ES-I3 (cell line): ENCODE results near the gene ZBTB24.
"Not testable (repeated sequence)": the region's sequence is repeated elsewhere in the genome, so short reads cannot be mapped to it uniquely, and the experiment has no call there.

ENCODE experiments used
- H3K36me3 ChIP-seq: 2 replicates; pipeline ENCODE4 v1.6.1; 2013; ENCODE audit warnings: mild to moderate bottlenecking, low read length, control low read depth, moderate library complexity; ENCODE audit not compliant: insufficient read depth
- H3K4me1 ChIP-seq: 2 replicates; pipeline ENCODE4 v1.6.1; 2013; ENCODE audit warnings: mild to moderate bottlenecking, control low read depth, low read length; ENCODE audit not compliant: insufficient read depth
- H3K9ac ChIP-seq: 2 replicates; pipeline ENCODE4 v1.6.1; 2013; ENCODE audit warnings: low read depth, mild to moderate bottlenecking, low read length, moderate library complexity
- H3K9me3 ChIP-seq: 2 replicates; pipeline ENCODE4 v1.6.1; 2013; ENCODE audit warnings: mild to moderate bottlenecking, low read length, moderate library complexity; ENCODE audit not compliant: control insufficient read depth, insufficient read depth

ZBTB24 gene

DNA sequence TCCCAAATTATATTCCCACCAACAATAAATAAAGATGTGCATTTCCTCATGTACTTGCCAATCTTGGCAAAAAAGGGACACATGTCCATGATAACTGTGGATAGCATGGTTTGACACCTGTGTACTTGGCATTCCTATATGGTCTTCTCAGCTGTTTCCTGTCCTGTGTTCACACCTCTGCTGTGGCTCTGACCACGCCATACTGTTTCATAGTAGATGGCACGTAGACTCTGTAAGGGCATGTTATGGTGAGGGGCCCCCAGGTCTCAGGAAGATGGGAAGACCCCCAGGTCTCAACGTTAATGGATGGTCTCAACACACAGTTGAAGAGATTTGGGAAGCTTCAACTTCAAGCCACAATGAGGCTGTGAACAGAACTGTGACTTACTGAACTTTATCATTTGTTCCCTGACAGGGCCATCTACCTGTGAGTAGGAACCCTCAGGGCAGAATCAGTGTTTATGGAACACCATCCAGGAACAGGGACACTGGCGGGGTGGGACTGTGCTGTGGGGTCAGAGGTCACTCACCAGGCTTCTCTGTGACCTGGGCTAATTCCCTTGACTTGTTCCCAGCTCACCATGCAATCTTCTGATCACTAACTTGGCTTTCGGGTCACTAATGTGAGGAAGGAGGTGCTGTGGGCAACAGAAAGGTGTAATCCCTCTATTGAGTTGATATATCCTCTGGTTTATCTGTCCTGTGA lies 11.8 kb downstream of the ZBTB24 start:
- Histone ChIP-seq H3K9me3 (no peaks in the 10 kb centered on the region), H3K9ac (no peak overlapping the region), H3K4me1 (no peaks in the 10 kb centered on the region), H3K36me3 (peaks cover 34% of the 10 kb centered on the region)

GRCh38 chr6:109469591-109470189 lies 13.3 kb downstream of the ZBTB24 start:
- no peaks in the 10 kb centered on the region for H3K9me3 ChIP-seq
- no peak overlapping the region for H3K9ac ChIP-seq
- H3K36me3 ChIP-seq = peaks cover 33% of the 10 kb centered on the region
- H3K4me1 ChIP-seq = no peaks in the 10 kb centered on the region

GRCh38 chr6:109467696-109468095 lies 15.3 kb downstream of the ZBTB24 start:
- Histone ChIP-seq H3K4me1 (no peaks in the 10 kb centered on the region), H3K9me3 (no peaks in the 10 kb centered on the region), H3K9ac (no peak overlapping the region), H3K36me3 (peaks cover 25% of the 10 kb centered on the region)

DNA sequence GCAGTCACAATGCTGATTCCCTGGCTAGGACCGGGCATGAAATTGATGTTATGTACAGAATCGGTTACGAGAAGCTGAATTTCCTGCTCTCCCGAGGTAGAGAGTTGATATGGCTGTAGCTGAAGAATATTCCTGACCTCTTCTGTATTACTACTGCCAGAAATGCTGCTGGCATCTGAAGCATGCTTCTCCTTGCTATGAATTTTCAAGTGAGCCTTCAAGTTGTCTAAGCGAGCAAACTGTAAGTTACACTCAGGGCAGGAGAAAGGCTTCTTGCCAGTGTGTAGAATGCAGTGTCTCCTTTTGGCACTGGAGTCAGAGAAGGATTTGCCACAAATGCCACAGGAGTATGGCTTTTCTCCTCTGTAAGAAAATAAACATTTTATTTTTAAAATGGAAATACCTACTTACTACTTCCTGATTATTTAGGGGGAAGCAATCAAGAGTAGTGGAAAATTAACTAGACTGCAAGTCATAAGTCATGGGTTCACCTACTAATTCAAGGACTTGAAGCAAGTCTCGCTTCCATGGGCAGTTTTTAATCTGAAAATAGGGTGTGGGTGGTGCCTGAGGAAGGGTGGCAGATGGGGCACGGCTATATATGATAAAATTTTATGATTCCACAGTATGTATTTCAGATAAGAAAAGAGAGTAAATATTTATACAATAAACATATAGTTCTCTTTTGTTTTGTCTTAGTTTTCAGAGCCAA lies 16.7 kb downstream of the ZBTB24 start:
- H3K4me1 ChIP-seq = no peaks in the 10 kb centered on the region
- H3K36me3 ChIP-seq = peaks cover 25% of the 10 kb centered on the region
- no peak overlapping the region for H3K9ac ChIP-seq
- no peaks in the 10 kb centered on the region for H3K9me3 ChIP-seq

DNA sequence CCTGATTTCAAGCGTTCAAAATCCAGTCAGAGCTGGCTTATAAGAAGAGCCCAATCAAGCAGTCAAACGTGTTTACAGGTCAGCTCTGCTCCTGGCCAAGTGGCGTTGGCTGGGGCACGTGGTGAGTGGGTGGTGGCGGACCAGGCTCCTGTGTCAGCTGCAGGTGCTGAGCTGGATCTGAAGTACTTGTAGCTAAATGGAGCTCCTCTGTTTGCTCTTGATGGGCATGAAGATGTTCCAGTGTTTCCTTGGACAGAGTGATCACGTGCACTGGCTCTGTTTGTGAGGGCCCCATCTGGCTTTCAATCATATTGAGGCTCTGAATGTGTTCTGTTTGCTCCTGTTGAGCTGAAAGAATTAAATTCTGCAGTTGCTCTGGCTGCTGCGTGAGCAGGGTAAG lies 17.2 kb downstream of the ZBTB24 start:
- Histone ChIP-seq H3K36me3 (peaks cover 25% of the 10 kb centered on the region), H3K4me1 (no peaks in the 10 kb centered on the region), H3K9me3 (no peaks in the 10 kb centered on the region), H3K9ac (no peak overlapping the region)

GRCh38 chr6:109461733-109462526 lies 21.1 kb downstream of the ZBTB24 start:
- Histone ChIP-seq H3K9ac (no peak overlapping the region), H3K36me3 (peaks cover 7% of the 10 kb centered on the region)

GRCh38 chr6:109461205-109461604 lies 21.8 kb downstream of the ZBTB24 start:
- H3K4me1 ChIP-seq = peaks cover 10% of the 10 kb centered on the region; the same call in 1 of the 2 replicates
- not testable (repeated sequence) for H3K9ac ChIP-seq, H3K9me3 ChIP-seq, H3K36me3 ChIP-seq

More at GRCh38 chr6:109461733-109462526, 21.1 kb downstream of the ZBTB24 start:
- no peaks in the 10 kb centered on the region for H3K9me3 ChIP-seq
- peaks cover 9% of the 10 kb centered on the region; the same call in 1 of the 2 replicates for H3K4me1 ChIP-seq

GRCh38 chr6:109460161-109460829 lies 22.7 kb downstream of the ZBTB24 start:
- Histone ChIP-seq H3K4me1 (peaks cover 10% of the 10 kb centered on the region; the same call in 1 of the 2 replicates), H3K9ac (no peak overlapping the region), H3K36me3 (peaks cover 2% of the 10 kb centered on the region; the same call in 1 of the 2 replicates), H3K9me3 (no peaks in the 10 kb centered on the region)

GRCh38 chr6:109458774-109459531 lies 24.1 kb downstream of the ZBTB24 start:
- H3K9ac ChIP-seq = no peak overlapping the region
- no peaks in the 10 kb centered on the region; the same call in 1 of the 2 replicates for H3K36me3 ChIP-seq
- H3K4me1 ChIP-seq = peaks cover 16% of the 10 kb centered on the region; the same call in 1 of the 2 replicates
- no peaks in the 10 kb centered on the region for H3K9me3 ChIP-seq

DNA sequence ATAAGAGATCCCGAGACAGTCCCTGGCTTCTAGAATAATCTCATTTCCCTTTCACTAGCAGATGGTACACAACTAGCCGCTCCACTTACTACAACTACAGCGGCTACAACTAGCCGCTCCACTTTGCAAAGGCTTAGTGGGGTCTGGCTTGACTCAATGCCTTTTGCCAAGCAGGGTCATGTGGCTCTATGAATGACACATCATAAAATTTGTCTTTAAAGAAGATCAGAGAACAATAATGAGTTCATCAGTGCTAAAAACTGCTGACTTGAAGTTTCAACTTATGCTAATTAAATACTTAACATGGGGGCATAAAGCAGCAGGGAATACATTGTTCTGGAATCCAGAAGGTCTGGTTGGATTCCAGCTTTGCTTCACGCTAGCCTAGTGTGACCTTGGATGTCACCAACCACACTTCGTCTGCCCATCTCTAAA lies 25.4 kb downstream of the ZBTB24 start:
- Histone ChIP-seq H3K9me3 (no peaks in the 10 kb centered on the region), H3K9ac (no peak overlapping the region), H3K4me1 (peaks cover 16% of the 10 kb centered on the region; the same call in 1 of the 2 replicates), H3K36me3 (no peaks in the 10 kb centered on the region; the same call in 1 of the 2 replicates)

DNA sequence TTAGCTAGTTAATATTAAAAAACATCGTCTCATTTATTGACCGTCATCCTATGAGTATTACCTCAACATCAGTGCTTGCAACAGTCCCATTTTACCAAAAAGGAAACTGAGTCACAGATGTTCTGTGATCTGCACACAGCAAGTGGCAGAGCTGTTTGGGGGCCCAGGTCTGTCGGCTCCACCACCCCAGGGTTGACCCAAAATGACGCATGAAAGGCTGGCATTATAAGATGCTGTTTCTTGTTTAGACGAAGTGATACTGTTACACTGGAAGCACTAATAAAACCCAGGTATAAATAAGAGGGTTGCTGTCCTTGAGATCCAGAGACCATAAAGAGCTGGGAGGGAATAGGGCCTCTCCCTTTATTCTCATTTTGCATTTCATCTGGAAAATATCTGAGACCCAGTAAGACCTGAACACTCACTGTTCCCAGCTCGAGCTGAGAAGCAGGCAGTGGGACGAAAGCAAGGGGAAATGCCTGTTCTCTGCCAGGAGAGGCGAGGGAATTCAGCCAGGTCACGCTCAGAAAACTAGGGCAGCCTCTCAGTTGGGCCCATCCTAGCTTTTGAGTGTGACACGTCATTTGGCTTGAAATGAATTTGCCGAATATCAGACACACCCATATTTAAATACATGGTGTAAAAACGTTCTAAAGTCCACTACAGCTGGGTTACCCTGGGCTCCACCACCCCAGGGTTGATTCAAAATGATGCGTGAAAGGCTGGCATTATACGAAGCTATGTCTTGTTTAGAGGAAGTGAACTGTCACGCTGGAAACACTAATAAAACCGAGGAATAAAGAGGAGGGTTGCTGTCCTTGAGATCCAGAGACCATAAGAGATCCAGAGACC lies 26.1 kb downstream of the ZBTB24 start:
- Histone ChIP-seq H3K9ac (peak overlapping the region; percentile 79; the same call in 1 of the 2 replicates), H3K4me1 (peaks cover 16% of the 10 kb centered on the region; the same call in 1 of the 2 replicates), H3K9me3 (no peaks in the 10 kb centered on the region), H3K36me3 (no peaks in the 10 kb centered on the region; the same call in none of the 2 replicates)

- peaks cover 4% of the 10 kb centered on the region for H3K36me3 ChIP-seq
- H3K9ac ChIP-seq = peak overlapping the region; percentile 79
- H3K4me1 ChIP-seq = peaks cover 16% of the 10 kb centered on the region; the same call in 1 of the 2 replicates
- no peaks in the 10 kb centered on the region for H3K9me3 ChIP-seq
Measured at GRCh38 chr6:109456111-109456583, 26.9 kb downstream of the ZBTB24 start.
